Activated CD8-positive, alpha-beta T cell treated with anti-CD3 and anti-CD28 coated beads for 36 hours (primary cell): ENCODE results near the gene MTCL1. TPM values are rescaled to one million over a fixed set of nuclear protein-coding genes. Genes with fewer than 3 reads are reported as not detected.

Source experiments
- ATAC-seq: fragments of 200-7000 bp; cut with Tn5 transposase; one replicate; pipeline ENCODE4 v1.10.0; 2021; ENCODE audit warnings: mild to moderate bottlenecking, moderate library complexity
- CTCF ChIA-PET: fragments of 350-600 bp; sonication (Branson Sonifier 250); formaldehyde crosslinking; loops from one replicate; lab custom pipeline; 2021; ENCODE audit warnings: antibody characterized with exemption; lab: Charles Lee
- POLR2A ChIA-PET: fragments of 350-600 bp; sonication (Branson Sonifier 250); formaldehyde crosslinking; loops from one replicate; lab custom pipeline; 2021; ENCODE audit warnings: antibody characterized with exemption; lab: Charles Lee
- DNase-seq: peaks from one replicate; pipeline ENCODE4 v3.0.0-alpha.2; 2020
- H3K27ac Mint-ChIP-seq: one replicate; pipeline ENCODE4 v1.8.0; 2021; ENCODE audit warnings: mild to moderate bottlenecking, mixed read lengths
- H3K27me3 Mint-ChIP-seq: one replicate; pipeline ENCODE4 v1.8.0; 2021; ENCODE audit warnings: mixed read lengths
- H3K36me3 Mint-ChIP-seq: one replicate; pipeline ENCODE4 v1.8.0; 2021; ENCODE audit warnings: low read depth, mixed read lengths
- H3K4me1 Mint-ChIP-seq: one replicate; pipeline ENCODE4 v1.8.0; 2021; ENCODE audit warnings: low read depth, mixed read lengths
- H3K4me3 Mint-ChIP-seq: one replicate; pipeline ENCODE4 v1.8.0; 2021; ENCODE audit warnings: mild to moderate bottlenecking, moderate library complexity, mixed read lengths
- H3K9me3 Mint-ChIP-seq: one replicate; pipeline ENCODE4 v1.8.0; 2021; ENCODE audit warnings: mixed read lengths
- intact Hi-C: fragments of 100-400 bp; cut with micrococcal nuclease; formaldehyde crosslinking; loops from one replicate; pipeline ENCODE4 v1.10.0; 2022
- total RNA-seq, 2 experiments: library from RNA; stranded (reverse); gene quantifications; one replicate each; pipeline ENCODE4 v1.2.3, GENCODE V29; 2021
- TF ChIP-seq, protein P1 (sequence below): fragments of 200-600 bp; IDR thresholded peaks from one replicate; pipeline ENCODE4 v1.8.0; 2022; ENCODE audit warnings: antibody characterized with exemption, mild to moderate bottlenecking

Gene MTCL1
- total RNA-seq, 2 experiments from 2014 or later: 0.25 to 0.52 TPM

GRCh38 chr18:8844721-8845148 is 139.4 kb downstream of the MTCL1 start:
- no peak overlapping the region for H3K4me3 Mint-ChIP-seq
- H3K9me3 Mint-ChIP-seq: no peaks in the 10 kb centered on the region
- POLR2A ChIA-PET: no interaction called here
- H3K27ac Mint-ChIP-seq: no peak overlapping the region
- CTCF ChIA-PET: no interaction called here
- TF ChIP-seq, protein P1, sequence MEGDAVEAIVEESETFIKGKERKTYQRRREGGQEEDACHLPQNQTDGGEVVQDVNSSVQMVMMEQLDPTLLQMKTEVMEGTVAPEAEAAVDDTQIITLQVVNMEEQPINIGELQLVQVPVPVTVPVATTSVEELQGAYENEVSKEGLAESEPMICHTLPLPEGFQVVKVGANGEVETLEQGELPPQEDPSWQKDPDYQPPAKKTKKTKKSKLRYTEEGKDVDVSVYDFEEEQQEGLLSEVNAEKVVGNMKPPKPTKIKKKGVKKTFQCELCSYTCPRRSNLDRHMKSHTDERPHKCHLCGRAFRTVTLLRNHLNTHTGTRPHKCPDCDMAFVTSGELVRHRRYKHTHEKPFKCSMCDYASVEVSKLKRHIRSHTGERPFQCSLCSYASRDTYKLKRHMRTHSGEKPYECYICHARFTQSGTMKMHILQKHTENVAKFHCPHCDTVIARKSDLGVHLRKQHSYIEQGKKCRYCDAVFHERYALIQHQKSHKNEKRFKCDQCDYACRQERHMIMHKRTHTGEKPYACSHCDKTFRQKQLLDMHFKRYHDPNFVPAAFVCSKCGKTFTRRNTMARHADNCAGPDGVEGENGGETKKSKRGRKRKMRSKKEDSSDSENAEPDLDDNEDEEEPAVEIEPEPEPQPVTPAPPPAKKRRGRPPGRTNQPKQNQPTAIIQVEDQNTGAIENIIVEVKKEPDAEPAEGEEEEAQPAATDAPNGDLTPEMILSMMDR: no peak
- no peaks in the 10 kb centered on the region for H3K27me3 Mint-ChIP-seq
- H3K36me3 Mint-ChIP-seq: no peaks in the 10 kb centered on the region
- H3K4me1 Mint-ChIP-seq: no peaks in the 10 kb centered on the region
- DNase-seq (no peak), ATAC-seq (no peak)
- intact Hi-C loops: no loop called here

- POLR2A ChIA-PET: no interaction called here
Measured at GRCh38 chr18:8845506-8845905, 140.2 kb downstream of the MTCL1 start.

DNA sequence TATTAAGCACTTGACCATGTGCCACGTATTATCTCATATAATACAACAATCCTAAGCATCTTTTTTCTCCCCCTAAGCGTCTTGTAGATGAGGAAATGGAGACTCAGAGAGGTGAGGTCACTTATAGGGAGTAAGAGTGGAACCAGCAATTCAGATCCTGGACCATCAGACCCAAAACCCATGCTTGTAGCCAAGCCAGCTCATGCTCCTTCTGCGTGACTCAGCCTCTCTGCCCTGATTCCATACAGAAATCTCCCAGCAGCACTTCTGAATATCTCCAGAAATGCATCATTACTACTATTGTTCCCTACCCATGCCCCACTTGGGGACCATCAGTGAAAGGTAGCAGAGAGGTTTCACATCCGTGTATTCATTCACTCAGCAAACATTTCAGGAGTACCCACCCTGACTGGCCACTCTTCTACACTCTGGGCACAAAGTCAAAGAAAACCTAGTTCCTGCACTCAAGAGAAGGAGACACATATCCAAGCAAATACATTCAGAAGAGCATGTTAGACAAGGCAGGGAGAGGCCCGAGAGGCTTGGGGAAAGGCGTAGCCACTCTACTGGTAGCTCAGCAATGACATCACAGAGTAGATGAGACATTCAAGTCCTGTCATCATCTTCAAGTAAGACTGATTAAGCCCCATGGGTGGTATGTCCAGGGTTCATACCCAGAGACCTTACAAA is 141.9 kb downstream of the MTCL1 start:
- ChIA-PET CTCF (interaction anchor here (1.0 kb wide), 1 partner anchor 151 kb away, joined by 3 read pairs; no protein-coding TSS in a partner anchor), POLR2A (no interaction called here)
- Mint-ChIP-seq H3K9me3 (no peaks in the 10 kb centered on the region), H3K4me1 (no peaks in the 10 kb centered on the region), H3K27me3 (no peaks in the 10 kb centered on the region), H3K4me3 (no peak overlapping the region), H3K27ac (no peak overlapping the region), H3K36me3 (no peaks in the 10 kb centered on the region)
- no peak for DNase-seq
- TF ChIP-seq, protein P1: no peak
- ATAC-seq: no peak
- intact Hi-C loops: no loop called here

More at GRCh38 chr18:8845506-8845905, 140.2 kb downstream of the MTCL1 start:
- Mint-ChIP-seq H3K4me3 (no peak overlapping the region), H3K36me3 (no peaks in the 10 kb centered on the region), H3K4me1 (no peaks in the 10 kb centered on the region), H3K27ac (no peak overlapping the region), H3K27me3 (no peaks in the 10 kb centered on the region), H3K9me3 (no peaks in the 10 kb centered on the region)
- TF ChIP-seq, protein P1: no peak
- intact Hi-C loops: no loop called here
- CTCF ChIA-PET: no interaction called here
- no peak for ATAC-seq
- DNase-seq: no peak

GRCh38 chr18:8847900-8848299 is 142.5 kb downstream of the MTCL1 start:
- ChIA-PET CTCF (interaction anchor here (1.0 kb wide), 1 partner anchor 151 kb away, joined by 3 read pairs; no protein-coding TSS in a partner anchor), POLR2A (no interaction called here)
- no peak overlapping the region for H3K27ac Mint-ChIP-seq
- H3K4me1 Mint-ChIP-seq: no peaks in the 10 kb centered on the region
- DNase-seq (no peak), ATAC-seq (no peak)
- H3K36me3 Mint-ChIP-seq: no peaks in the 10 kb centered on the region
- TF ChIP-seq, protein P1: no peak
- no peaks in the 10 kb centered on the region for H3K9me3 Mint-ChIP-seq
- no peak overlapping the region for H3K4me3 Mint-ChIP-seq
- intact Hi-C loops: no loop called here
- H3K27me3 Mint-ChIP-seq: no peaks in the 10 kb centered on the region

DNA sequence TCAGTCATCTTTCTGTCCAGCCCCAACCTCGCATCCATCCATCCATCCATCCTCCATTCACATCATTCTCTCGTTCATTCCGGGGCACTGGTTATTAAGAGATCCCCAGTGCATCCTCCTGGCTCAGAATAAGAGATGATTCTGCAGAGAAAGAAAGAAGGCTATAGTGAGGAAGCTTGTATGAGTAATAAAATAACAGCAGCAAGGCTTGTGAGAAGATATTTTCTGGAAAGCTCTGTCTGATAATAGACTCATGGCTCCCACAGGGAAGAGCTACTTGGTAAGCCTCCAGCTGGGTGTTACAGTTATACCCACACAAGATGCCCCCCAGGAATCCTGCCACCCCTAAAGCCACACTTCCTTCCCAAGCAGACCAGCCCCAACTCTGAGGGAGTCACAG is 143.2 kb downstream of the MTCL1 start:
- intact Hi-C loops: no loop called here
- H3K27ac Mint-ChIP-seq: no peak overlapping the region
- no peak for ATAC-seq
- H3K4me1 Mint-ChIP-seq: no peaks in the 10 kb centered on the region
- H3K36me3 Mint-ChIP-seq: no peaks in the 10 kb centered on the region
- ChIA-PET CTCF (no interaction called here), POLR2A (no interaction called here)
- TF ChIP-seq, protein P1: no peak
- no peaks in the 10 kb centered on the region for H3K9me3 Mint-ChIP-seq
- H3K4me3 Mint-ChIP-seq: no peak overlapping the region
- no peaks in the 10 kb centered on the region for H3K27me3 Mint-ChIP-seq
- no peak for DNase-seq
